ENCODE results near the gene POLH.
"Not testable (repeated sequence)": the region's sequence is repeated elsewhere in the genome, so short reads cannot be mapped to it uniquely, and the experiment has no call there.

The POLH gene

GRCh38 chr6:43627008-43627825 lies 51.2 kb downstream of the POLH start:
- TF ChIP-seq ZFX (IDR thresholded peaks at IDR 0.05; ENCODE audit: borderline replicate concordance): no peak
- no peak for TF ChIP-seq CTCF (IDR thresholded peaks at IDR 0.05)
- H3K27ac ChIP-seq: peak overlapping the region; percentile 96

GRCh38 chr6:43628393-43629103 lies 52.6 kb downstream of the POLH start:
- no peak for TF ChIP-seq ZFX (IDR thresholded peaks at IDR 0.05; ENCODE audit: borderline replicate concordance)
- no peak for TF ChIP-seq CTCF (IDR thresholded peaks at IDR 0.05)
- peak overlapping the region; percentile 96 for H3K27ac ChIP-seq

- TF ChIP-seq ZFX (IDR thresholded peaks at IDR 0.05; ENCODE audit: borderline replicate concordance): no peak
- no peak for TF ChIP-seq CTCF (IDR thresholded peaks at IDR 0.05)
- peak within 1 kb of the TSS; percentile 96 for H3K27ac ChIP-seq
These were observed 53.1 kb downstream of the POLH start, which contains the start of gene GTPBP2 for GRCh38 chr6:43629104-43629504. Gene GTPBP2, minus strand, starts transcription at chr6:43629264. Its CDS starts 102 bp downstream, at chr6:43629162.

- peak overlapping the region; percentile 96 for H3K27ac ChIP-seq
- no peak for TF ChIP-seq ZFX (IDR thresholded peaks at IDR 0.05; ENCODE audit: borderline replicate concordance)
- no peak for TF ChIP-seq CTCF (IDR thresholded peaks at IDR 0.05)
These were observed 53.7 kb downstream of the POLH start for GRCh38 chr6:43629505-43630300.

- TF ChIP-seq ZFX (IDR thresholded peaks at IDR 0.05; ENCODE audit: borderline replicate concordance) (no peak), CTCF (IDR thresholded peaks at IDR 0.05) (no peak)
- H3K27ac ChIP-seq: peak overlapping the region; percentile 96
These were observed 55.1 kb downstream of the POLH start for GRCh38 chr6:43630980-43631619.

- not testable (repeated sequence) for H3K27ac ChIP-seq
These were observed 57.0 kb downstream of the POLH start for GRCh38 chr6:43633002-43633401.

GRCh38 chr6:43634702-43635303 lies 58.8 kb downstream of the POLH start:
- TF ChIP-seq ZFX (IDR thresholded peaks at IDR 0.05; ENCODE audit: borderline replicate concordance) (no peak), CTCF (IDR thresholded peaks at IDR 0.05) (no peak)
- peak overlapping the region; percentile 69 for H3K27ac ChIP-seq

All from 22Rv1 (cell line).